PC-3 (cell line): Measurements from ENCODE around the gene EDN2.

Experiments
- CTCF ChIP-seq: fragments of 300-600 bp; sonication (generic); conservative IDR thresholded peaks from 2 replicates; pipeline ENCODE4 v1.5.1; 2017; ENCODE audit warnings: antibody characterized with exemption, low read depth, mild to moderate bottlenecking, low read length
- EZH2 ChIP-seq: fragments of 300-600 bp; sonication (generic); IDR thresholded peaks from one replicate; pipeline ENCODE4 v1.6.1; 2017; ENCODE audit warnings: antibody characterized with exemption, mild to moderate bottlenecking, low read length; ENCODE audit not compliant: unreplicated experiment

GRCh38 chr1:41501581-41501980, 17.1 kb upstream of the EDN2 start:
- TF ChIP-seq CTCF (no peak), EZH2 (no peak)
